BLaER1 (cell line): Measurements from ENCODE around the gene PRMT5.

ENCODE experiments used
- H3K27ac ChIP-seq: shearing (Covaris generic); formaldehyde crosslinking; 2 replicates; pipeline ENCODE4 v1.8.1; 2022
- H3K27me3 ChIP-seq: shearing (Covaris generic); formaldehyde crosslinking; 2 replicates; pipeline ENCODE4 v1.8.1; 2022
- H3K36me3 ChIP-seq: shearing (Covaris generic); formaldehyde crosslinking; 2 replicates; pipeline ENCODE4 v1.8.1; 2022
- H3K4me1 ChIP-seq: shearing (Covaris generic); formaldehyde crosslinking; 2 replicates; pipeline ENCODE4 v1.8.1; 2022
- H3K4me2 ChIP-seq: shearing (Covaris generic); formaldehyde crosslinking; 2 replicates; pipeline ENCODE4 v1.8.1; 2022
- H3K4me3 ChIP-seq: shearing (Covaris generic); formaldehyde crosslinking; 2 replicates; pipeline ENCODE4 v1.8.1; 2022
- H3K9ac ChIP-seq: shearing (Covaris generic); formaldehyde crosslinking; 2 replicates; pipeline ENCODE4 v1.8.1; 2022
- H3K9me3 ChIP-seq: shearing (Covaris generic); formaldehyde crosslinking; 2 replicates; pipeline ENCODE4 v1.8.1; 2022
- H4K20me1 ChIP-seq: shearing (Covaris generic); formaldehyde crosslinking; 2 replicates; pipeline ENCODE4 v1.8.1; 2022
- Cebpa-rat ChIP-seq: shearing (Covaris generic); IDR thresholded peaks from 2 replicates; pipeline ENCODE4 v1.8.1; 2022

Gene PRMT5

DNA sequence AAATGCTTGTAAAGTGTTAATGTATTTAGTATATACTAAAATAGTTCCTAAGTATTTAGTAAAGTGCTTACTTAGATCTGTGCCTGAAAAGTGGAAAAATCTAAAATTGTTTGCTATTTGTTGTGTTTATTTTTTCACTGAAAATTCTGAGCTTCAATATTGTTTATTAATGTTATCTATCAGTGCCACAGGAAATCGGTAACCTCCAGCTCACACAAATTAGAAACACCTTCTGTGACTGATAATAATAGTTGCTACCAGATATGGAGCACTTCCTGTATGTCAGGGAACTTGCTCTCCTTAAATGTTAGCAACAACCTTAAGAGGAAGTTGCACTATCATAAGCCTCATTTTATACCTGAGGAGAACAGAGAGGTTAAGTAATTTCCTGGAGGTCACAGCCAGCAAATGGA, 58.4 kb downstream of the PRMT5 start:
- no peaks in the 10 kb centered on the region for H3K27me3 ChIP-seq
- H3K4me1 ChIP-seq, result peaks cover 35% of the 10 kb centered on the region
- H3K4me2 ChIP-seq, result peak overlapping the region; percentile 77
- H3K4me3 ChIP-seq, result peak overlapping the region; percentile 90
- H3K9me3 ChIP-seq, result no peaks in the 10 kb centered on the region
- no peak for TF ChIP-seq Cebpa-rat
- peak overlapping the region; percentile 89 for H3K9ac ChIP-seq
- H3K36me3 ChIP-seq, result peaks cover 26% of the 10 kb centered on the region
- H4K20me1 ChIP-seq, result peaks cover 13% of the 10 kb centered on the region; the same call in 1 of the 2 replicates
- H3K27ac ChIP-seq, result peak overlapping the region; percentile 90
